Uterus (tissue), 4 donors: ENCODE data around the gene SIKE1. TPM values are rescaled to one million over a fixed set of nuclear protein-coding genes. Genes with fewer than 3 reads are reported as not detected.

Source experiments
- DNase-seq, 2 donors: peaks; one replicate each; pipeline ENCODE4 v3.0.0-alpha.2; 2019 to 2020
- H3K27ac ChIP-seq, 2 donors: fragments of 200-600 bp; sonication (generic); 1 replicate in 1 of 2; 2 replicates in 1 of 2; pipeline ENCODE4 v1.5.1; 2016 to 2018
- H3K27me3 ChIP-seq, 2 donors: fragments of 200-600 bp; sonication (generic); one replicate each; pipeline ENCODE4 v1.5.1; 2018 to 2019; ENCODE audit warnings: control low read depth in 1 of 2
- H3K36me3 ChIP-seq, 2 donors: fragments of 200-600 bp; sonication (generic); one replicate each; pipeline ENCODE4 v1.5.1; 2019; ENCODE audit warnings: control low read depth in 1 of 2
- H3K4me1 ChIP-seq, 2 donors: fragments of 200-600 bp; sonication (generic); one replicate each; pipeline ENCODE4 v1.5.1; 2018 to 2019; ENCODE audit warnings: control low read depth in 1 of 2
- H3K4me3 ChIP-seq, 2 donors: fragments of 200-600 bp; sonication (generic); 1 replicate in 1 of 2; 2 replicates in 1 of 2; pipeline ENCODE4 v1.5.1; 2018 to 2019; ENCODE audit warnings: mild to moderate bottlenecking in 1 of 2
- H3K9me3 ChIP-seq, 2 donors: fragments of 200-600 bp; sonication (generic); one replicate each; pipeline ENCODE4 v1.5.1; 2019; ENCODE audit warnings: control low read depth in 1 of 2
- CTCF ChIP-seq, 4 experiments: fragments of 200-600 bp in 2 of 4; fragments of 450-650 bp in 2 of 4; sonication (generic) in 2 of 4; IDR thresholded peaks; one replicate each; pipeline ENCODE4 v1.5.1; 2016 to 2019; ENCODE audit warnings: antibody characterized with exemption in 4 of 4, mild to moderate bottlenecking in 2 of 4, moderate library complexity in 1 of 4
- POLR2A ChIP-seq, 2 donors: fragments of 450-650 bp; IDR thresholded peaks; one replicate each; pipeline ENCODE4 v1.6.1; 2016; ENCODE audit warnings: antibody characterized with exemption in 2 of 2, mild to moderate bottlenecking in 1 of 2, moderate library complexity in 1 of 2
- intact Hi-C: fragments of 100-400 bp; cut with DNase I; formaldehyde crosslinking; loops from one replicate; pipeline ENCODE4 v1.15.1; 2023; ENCODE audit warnings: low total_unique reads
- small RNA-seq: library from RNA; depleted of rRNA; stranded (forward); fragments of <200 nt; gene quantifications from one replicate; pipeline ENCODE3, GENCODE V24; 2016
- total RNA-seq, 4 donors: library from RNA; depleted of rRNA in 3 of 4; stranded (reverse); fragments of >200 nt in 3 of 4; gene quantifications; one replicate each; pipeline versions ENCODE4 v1.1.0 to v1.2.4, GENCODE V29; 2014 to 2023
- donor health status: DM: yes; HTN: yes; CAD: no.

Gene SIKE1
- total RNA-seq, 4 donors from 2014 or later = 12.8 to 114 (median 37.0) TPM

GRCh38 chr1:114728553-114728952 lies 51.9 kb downstream of the SIKE1 start:
- Histone ChIP-seq H3K4me1 (no peaks in the 10 kb centered on the region), H3K27ac (no peak overlapping the region), H3K4me3 (no peak overlapping the region), H3K36me3 (no peaks in the 10 kb centered on the region), H3K27me3 (no peaks in the 10 kb centered on the region), H3K9me3 (no peaks in the 10 kb centered on the region)
- intact Hi-C loops = no loop called here
- no peak for DNase-seq
- TF ChIP-seq CTCF (IDR thresholded peaks at IDR 0.05) (no peak), POLR2A (IDR thresholded peaks at IDR 0.05) (no peak)

DNA sequence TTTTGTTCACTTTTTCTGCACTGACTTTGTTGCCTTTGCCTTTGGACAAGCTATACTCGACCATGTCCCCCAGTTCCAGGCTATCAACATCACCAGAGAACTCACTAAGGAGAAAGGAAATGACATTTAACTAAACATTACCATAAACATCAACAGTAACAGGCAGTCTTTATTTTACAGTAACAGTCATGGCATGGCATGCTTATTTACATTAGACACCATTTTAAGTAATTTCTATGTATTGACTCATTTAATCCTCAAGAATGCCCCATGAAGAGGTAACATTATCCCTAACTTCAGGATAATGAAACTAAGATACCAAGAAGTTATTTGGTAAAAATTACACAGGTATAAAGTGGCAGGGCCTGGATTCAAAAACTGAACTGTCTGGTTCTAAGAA lies 55.3 kb downstream of the SIKE1 start:
- DNase-seq = no peak
- Histone ChIP-seq H3K27me3 (no peaks in the 10 kb centered on the region), H3K27ac (no peak overlapping the region), H3K4me1 (no peaks in the 10 kb centered on the region), H3K9me3 (no peaks in the 10 kb centered on the region), H3K4me3 (no peak overlapping the region), H3K36me3 (no peaks in the 10 kb centered on the region)
- TF ChIP-seq CTCF (IDR thresholded peaks at IDR 0.05) (no peak), POLR2A (IDR thresholded peaks at IDR 0.05) (no peak)
- intact Hi-C loops = no loop called here

GRCh38 chr1:114723915-114724314 lies 56.6 kb downstream of the SIKE1 start:
- Histone ChIP-seq H3K4me3 (no peak overlapping the region), H3K27ac (no peak overlapping the region), H3K4me1 (no peaks in the 10 kb centered on the region), H3K36me3 (no peaks in the 10 kb centered on the region), H3K9me3 (no peaks in the 10 kb centered on the region), H3K27me3 (no peaks in the 10 kb centered on the region)
- intact Hi-C loops = no loop called here
- no peak for DNase-seq
- TF ChIP-seq POLR2A (IDR thresholded peaks at IDR 0.05) = no peak
- TF ChIP-seq CTCF (IDR thresholded peaks at IDR 0.05) = no peak

- TF ChIP-seq POLR2A (IDR thresholded peaks at IDR 0.05) (no peak), CTCF (IDR thresholded peaks at IDR 0.05) (no peak)
- intact Hi-C loops = no loop called here
- no peak for DNase-seq
- Histone ChIP-seq H3K27me3 (no peaks in the 10 kb centered on the region), H3K36me3 (no peaks in the 10 kb centered on the region), H3K9me3 (no peaks in the 10 kb centered on the region), H3K27ac (no peak overlapping the region), H3K4me1 (no peaks in the 10 kb centered on the region), H3K4me3 (no peak overlapping the region)
Observed at GRCh38 chr1:114723457-114723856, 57.0 kb downstream of the SIKE1 start.

GRCh38 chr1:114720492-114720891 lies 60.0 kb downstream of the SIKE1 start:
- no peak for DNase-seq
- Histone ChIP-seq H3K27ac (no peak overlapping the region), H3K27me3 (no peaks in the 10 kb centered on the region), H3K4me1 (peaks cover 4 to 7% of the 10 kb centered on the region in 2 donors), H3K9me3 (no peaks in the 10 kb centered on the region), H3K4me3 (no peak overlapping the region), H3K36me3 (no peaks in the 10 kb centered on the region)
- intact Hi-C loops = no loop called here
- TF ChIP-seq POLR2A (IDR thresholded peaks at IDR 0.05) = no peak
- TF ChIP-seq CTCF (IDR thresholded peaks at IDR 0.05) = no peak

Small RNA genes lying within 50 kb of the gene (small RNA-seq; reads per million reads assigned to genes)
- gene RNY1P13 = not detected

Other genes starting within 250 kb of the SIKE1 start
- 10 to 100 TPM; 31.8 to 61.2 (median 40.2) TPM for gene BCAS2, start 199.1 kb downstream of the SIKE1 start, total RNA-seq
- gene DENND2C, start 110.6 kb downstream of the SIKE1 start, total RNA-seq = 1 to 10 TPM; 1.8 to 7.9 (median 4.4) TPM
- 1 to 10 TPM in 1 of 4 donors, not detected in 3; 1.3 TPM for gene AMPD1, start 85.1 kb downstream of the SIKE1 start, total RNA-seq
- 10 to 100 TPM in 3 of 4 donors, 1 to 10 TPM in 1; 7.7 to 57.9 (median 20.4) TPM for gene NRAS, start 63.9 kb downstream of the SIKE1 start, total RNA-seq
- 1,000 to 10,000 TPM in 2 of 4 donors, 100 to 1,000 TPM in 2; 247 to 1,200 (median 856) TPM for gene CSDE1, start 22.7 kb downstream of the SIKE1 start, total RNA-seq
- gene SYCP1, start 74.2 kb upstream of the SIKE1 start, total RNA-seq = under 1 TPM in 1 of 4 donors, not detected in 3; 0.35 TPM
- not detected for gene TSHB, start 249.1 kb upstream of the SIKE1 start, total RNA-seq